Epithelial cell of proximal tubule (primary cell): Measurements from ENCODE around the gene ZNF831. TPM values are rescaled to one million over a fixed set of nuclear protein-coding genes. Genes with fewer than 3 reads are reported as not detected.

Source experiments
- DNase-seq: peaks from one replicate; pipeline ENCODE4 v3.0.0-alpha.2; 2011; ENCODE audit warnings: low read depth
- H3K4me3 ChIP-seq: 2 replicates; pipeline ENCODE4 v1.5.1; 2011; ENCODE audit warnings: low read depth, mild to moderate bottlenecking, low read length
- CTCF ChIP-seq: conservative IDR thresholded peaks from 2 replicates; pipeline ENCODE4 v1.5.1; 2012; ENCODE audit warnings: low read depth, mild to moderate bottlenecking, low read length
- total RNA-seq: library from RNA; depleted of rRNA; stranded (reverse); fragments of >200 nt; gene quantifications from 2 replicates; pipeline ENCODE4 v1.2.3, GENCODE V29; 2015

Gene ZNF831
- total RNA-seq = not detected in 2 replicates

GRCh38 chr20:59163631-59164530 lies at the start of gene ZNF831:
Gene ZNF831 (plus strand): TSS chr20:59163821. CDS start chr20:59191020, 27,199 bp downstream.
- no peak within 1 kb of the TSS for H3K4me3 ChIP-seq
- no peak for TF ChIP-seq CTCF
- DNase-seq = no peak

GRCh38 chr20:59117526-59117925 lies 46.1 kb upstream of the ZNF831 start:
- no peak for DNase-seq
- H3K4me3 ChIP-seq = no peak overlapping the region
- TF ChIP-seq CTCF = no peak

GRCh38 chr20:59118855-59119254 lies 44.8 kb upstream of the ZNF831 start:
- TF ChIP-seq CTCF = no peak
- no peak for DNase-seq
- H3K4me3 ChIP-seq = no peak overlapping the region

GRCh38 chr20:59120491-59120890 lies 43.1 kb upstream of the ZNF831 start:
- no peak for TF ChIP-seq CTCF
- no peak overlapping the region for H3K4me3 ChIP-seq
- DNase-seq = no peak

- no peak overlapping the region for H3K4me3 ChIP-seq
- no peak for TF ChIP-seq CTCF
- DNase-seq = no peak
These were observed 42.7 kb upstream of the ZNF831 start for GRCh38 chr20:59120919-59121318.

- no peak for DNase-seq
- H3K4me3 ChIP-seq = no peak overlapping the region
- no peak for TF ChIP-seq CTCF
These were observed 41.7 kb upstream of the ZNF831 start for GRCh38 chr20:59121714-59122565.
